Activated naive CD4-positive, alpha-beta T cell treated with anti-CD3 and anti-CD28 coated beads, Interleukin-2, amount 50 U/mL, for 24 hours (primary cell): Measurements from ENCODE around the gene CDC42BPA.
"Not testable (repeated sequence)": the region's sequence is repeated elsewhere in the genome, so short reads cannot be mapped to it uniquely, and the experiment has no call there.

ENCODE experiments used
- H3K27ac Mint-ChIP-seq: one replicate; pipeline ENCODE4 v1.8.0; 2021; ENCODE audit warnings: mild to moderate bottlenecking, mixed read lengths
- H3K27me3 Mint-ChIP-seq: one replicate; pipeline ENCODE4 v1.8.0; 2021; ENCODE audit warnings: mixed read lengths
- H3K36me3 Mint-ChIP-seq: one replicate; pipeline ENCODE4 v1.8.0; 2021; ENCODE audit warnings: mixed read lengths
- H3K4me1 Mint-ChIP-seq: one replicate; pipeline ENCODE4 v1.8.0; 2021; ENCODE audit warnings: mixed read lengths
- H3K4me3 Mint-ChIP-seq: one replicate; pipeline ENCODE4 v1.8.0; 2021; ENCODE audit warnings: mild to moderate bottlenecking, mixed read lengths
- H3K9me3 Mint-ChIP-seq: one replicate; pipeline ENCODE4 v1.8.0; 2021; ENCODE audit warnings: mixed read lengths

CDC42BPA gene

GRCh38 chr1:227120826-227121225 lies 197.5 kb downstream of the CDC42BPA start:
- Mint-ChIP-seq H3K36me3 (no peaks in the 10 kb centered on the region), H3K9me3 (no peaks in the 10 kb centered on the region), H3K27me3 (peaks cover 5% of the 10 kb centered on the region), H3K27ac (no peak overlapping the region), H3K4me3 (no peak overlapping the region), H3K4me1 (no peaks in the 10 kb centered on the region)

GRCh38 chr1:227112538-227112937 lies 205.8 kb downstream of the CDC42BPA start:
- H3K27ac Mint-ChIP-seq: no peak overlapping the region
- no peaks in the 10 kb centered on the region for H3K9me3 Mint-ChIP-seq
- H3K27me3 Mint-ChIP-seq: peaks cover 29% of the 10 kb centered on the region
- H3K36me3 Mint-ChIP-seq: no peaks in the 10 kb centered on the region
- no peak overlapping the region for H3K4me3 Mint-ChIP-seq
- H3K4me1 Mint-ChIP-seq: no peaks in the 10 kb centered on the region

GRCh38 chr1:227111782-227112181 lies 206.5 kb downstream of the CDC42BPA start:
- no peak overlapping the region for H3K4me3 Mint-ChIP-seq
- no peaks in the 10 kb centered on the region for H3K4me1 Mint-ChIP-seq
- H3K36me3 Mint-ChIP-seq: no peaks in the 10 kb centered on the region
- no peak overlapping the region for H3K27ac Mint-ChIP-seq
- no peaks in the 10 kb centered on the region for H3K9me3 Mint-ChIP-seq
- H3K27me3 Mint-ChIP-seq: peaks cover 31% of the 10 kb centered on the region

- H3K4me3 Mint-ChIP-seq, H3K4me1 Mint-ChIP-seq, H3K27ac Mint-ChIP-seq, H3K9me3 Mint-ChIP-seq, H3K36me3 Mint-ChIP-seq: not testable (repeated sequence)
- peaks cover 11% of the 10 kb centered on the region for H3K27me3 Mint-ChIP-seq
Measured at GRCh38 chr1:227105291-227105690, 213.0 kb downstream of the CDC42BPA start.

GRCh38 chr1:227102056-227102455 lies 216.2 kb downstream of the CDC42BPA start:
- H3K4me1 Mint-ChIP-seq: no peaks in the 10 kb centered on the region
- H3K27me3 Mint-ChIP-seq: peaks cover 6% of the 10 kb centered on the region
- H3K4me3 Mint-ChIP-seq: no peak overlapping the region
- no peak overlapping the region for H3K27ac Mint-ChIP-seq
- H3K9me3 Mint-ChIP-seq: no peaks in the 10 kb centered on the region
- no peaks in the 10 kb centered on the region for H3K36me3 Mint-ChIP-seq

- H3K36me3 Mint-ChIP-seq: no peaks in the 10 kb centered on the region
- H3K4me3 Mint-ChIP-seq: no peak overlapping the region
- no peaks in the 10 kb centered on the region for H3K4me1 Mint-ChIP-seq
- no peak overlapping the region for H3K27ac Mint-ChIP-seq
- no peaks in the 10 kb centered on the region for H3K27me3 Mint-ChIP-seq
- no peaks in the 10 kb centered on the region for H3K9me3 Mint-ChIP-seq
Measured at GRCh38 chr1:227094249-227094966, 223.9 kb downstream of the CDC42BPA start.

GRCh38 chr1:227093309-227093708 lies 225.0 kb downstream of the CDC42BPA start:
- Mint-ChIP-seq H3K9me3 (no peaks in the 10 kb centered on the region), H3K4me3 (no peak overlapping the region)

GRCh38 chr1:227092069-227092468 lies 226.2 kb downstream of the CDC42BPA start:
- H3K4me3 Mint-ChIP-seq: no peak overlapping the region
- peaks cover under 1% of the 10 kb centered on the region for H3K36me3 Mint-ChIP-seq
- peaks cover 2% of the 10 kb centered on the region for H3K9me3 Mint-ChIP-seq
- H3K27ac Mint-ChIP-seq: no peak overlapping the region
- H3K27me3 Mint-ChIP-seq: peaks cover 5% of the 10 kb centered on the region
- no peaks in the 10 kb centered on the region for H3K4me1 Mint-ChIP-seq

More at GRCh38 chr1:227093309-227093708, 225.0 kb downstream of the CDC42BPA start:
- no peak overlapping the region for H3K27ac Mint-ChIP-seq
- H3K4me1 Mint-ChIP-seq: no peaks in the 10 kb centered on the region
- no peaks in the 10 kb centered on the region for H3K36me3 Mint-ChIP-seq
- peaks cover 2% of the 10 kb centered on the region for H3K27me3 Mint-ChIP-seq

GRCh38 chr1:227086636-227087035 lies 231.7 kb downstream of the CDC42BPA start:
- Mint-ChIP-seq H3K9me3 (peaks cover 16% of the 10 kb centered on the region), H3K4me3 (no peak overlapping the region), H3K36me3 (peaks cover 11% of the 10 kb centered on the region), H3K27ac (no peak overlapping the region), H3K4me1 (no peaks in the 10 kb centered on the region), H3K27me3 (peaks cover 7% of the 10 kb centered on the region)

GRCh38 chr1:227082999-227083746 lies 235.1 kb downstream of the CDC42BPA start:
- Mint-ChIP-seq H3K27ac (no peak overlapping the region), H3K4me1 (no peaks in the 10 kb centered on the region), H3K9me3 (peaks cover 16% of the 10 kb centered on the region), H3K27me3 (peaks cover 5% of the 10 kb centered on the region), H3K4me3 (no peak overlapping the region), H3K36me3 (peaks cover 11% of the 10 kb centered on the region)

- no peak overlapping the region for H3K27ac Mint-ChIP-seq
- H3K36me3 Mint-ChIP-seq: peaks cover 2% of the 10 kb centered on the region
- no peak overlapping the region for H3K4me3 Mint-ChIP-seq
- peaks cover under 1% of the 10 kb centered on the region for H3K9me3 Mint-ChIP-seq
- peaks cover 3% of the 10 kb centered on the region for H3K4me1 Mint-ChIP-seq
- peaks cover 5% of the 10 kb centered on the region for H3K27me3 Mint-ChIP-seq
Measured at GRCh38 chr1:227077783-227078182, 240.5 kb downstream of the CDC42BPA start.

GRCh38 chr1:227073786-227074185 lies 244.5 kb downstream of the CDC42BPA start:
- Mint-ChIP-seq H3K36me3 (no peaks in the 10 kb centered on the region), H3K4me1 (peaks cover 4% of the 10 kb centered on the region), H3K27ac (no peak overlapping the region), H3K4me3 (no peak overlapping the region), H3K9me3 (no peaks in the 10 kb centered on the region), H3K27me3 (peaks cover 7% of the 10 kb centered on the region)

- H3K4me1 Mint-ChIP-seq: peaks cover 4% of the 10 kb centered on the region
- H3K9me3 Mint-ChIP-seq: no peaks in the 10 kb centered on the region
- peaks cover 7% of the 10 kb centered on the region for H3K27me3 Mint-ChIP-seq
- no peaks in the 10 kb centered on the region for H3K36me3 Mint-ChIP-seq
- H3K4me3 Mint-ChIP-seq: no peak overlapping the region
- H3K27ac Mint-ChIP-seq: no peak overlapping the region
Measured at GRCh38 chr1:227072991-227073390, 245.3 kb downstream of the CDC42BPA start.

- peaks cover 6% of the 10 kb centered on the region for H3K27me3 Mint-ChIP-seq
- H3K36me3 Mint-ChIP-seq: no peaks in the 10 kb centered on the region
- no peak overlapping the region for H3K27ac Mint-ChIP-seq
- no peaks in the 10 kb centered on the region for H3K9me3 Mint-ChIP-seq
- no peak overlapping the region for H3K4me3 Mint-ChIP-seq
- H3K4me1 Mint-ChIP-seq: peaks cover 4% of the 10 kb centered on the region
Measured at GRCh38 chr1:227071895-227072587, 246.3 kb downstream of the CDC42BPA start.

GRCh38 chr1:227070638-227071285 lies 247.5 kb downstream of the CDC42BPA start:
- no peak overlapping the region for H3K4me3 Mint-ChIP-seq
- no peak overlapping the region for H3K27ac Mint-ChIP-seq
- H3K9me3 Mint-ChIP-seq: no peaks in the 10 kb centered on the region
- no peaks in the 10 kb centered on the region for H3K36me3 Mint-ChIP-seq
- H3K27me3 Mint-ChIP-seq: peaks cover 6% of the 10 kb centered on the region
- H3K4me1 Mint-ChIP-seq: peaks cover 4% of the 10 kb centered on the region
